PC-9 (cell line): Measurements from ENCODE around the gene UBE4B. TPM values are rescaled to one million over a fixed set of nuclear protein-coding genes. Genes with fewer than 3 reads are reported as not detected.

Source experiments
- BruUV-seq: library from RNA; stranded (reverse); fragments of 400-500 nt; replicated peaks from 2 replicates; lab custom pipeline; 2021; lab: Mats Ljungman, UMichigan
- CTCF ChIA-PET: fragments of 300-600 bp; sonication (Branson Sonifier 250); formaldehyde crosslinking; loops from one replicate; lab custom pipeline; 2022; ENCODE audit warnings: antibody characterized with exemption; lab: Charles Lee
- POLR2A ChIA-PET: fragments of 300-600 bp; sonication (Branson Sonifier 250); formaldehyde crosslinking; loops from one replicate; lab custom pipeline; 2022; ENCODE audit warnings: antibody characterized with exemption; ENCODE audit not compliant: unreplicated experiment; lab: Charles Lee
- DNase-seq, 2 experiments: peaks; one replicate each; pipeline versions ENCODE4 v3.0.0 to v3.0.0-alpha.2; 2015 to 2022; ENCODE audit warnings: mixed read lengths in 1 of 2
- H2AFZ ChIP-seq: fragments of 200-600 bp; sonication (generic); 2 replicates; pipeline ENCODE4 v1.8.1; 2017; ENCODE audit warnings: antibody characterized with exemption
- H3F3A ChIP-seq: fragments of 200-600 bp; sonication (generic); 2 replicates; pipeline ENCODE4 v1.8.1; 2017; ENCODE audit warnings: antibody characterized with exemption, mild to moderate bottlenecking, low read depth; ENCODE audit not compliant: insufficient read depth
- H3K27ac ChIP-seq: fragments of 200-600 bp; sonication (generic); 2 replicates; pipeline ENCODE4 v1.6.1; 2016; ENCODE audit warnings: mixed run types
- H3K27me3 ChIP-seq: fragments of 200-600 bp; sonication (generic); 2 replicates; pipeline ENCODE4 v1.6.1; 2016; ENCODE audit warnings: low read depth, mixed run types; ENCODE audit not compliant: insufficient read depth
- H3K36me3 ChIP-seq: fragments of 200-600 bp; sonication (generic); 2 replicates; pipeline ENCODE4 v1.6.1; 2016; ENCODE audit warnings: low read depth, mixed run types
- H3K4me1 ChIP-seq: fragments of 200-600 bp; sonication (generic); replicated peaks from 2 replicates; pipeline ENCODE4 v1.6.1; 2016; ENCODE audit warnings: mixed run types; ENCODE audit not compliant: insufficient read depth
- H3K4me2 ChIP-seq: fragments of 200-600 bp; sonication (generic); 2 replicates; pipeline ENCODE4 v1.6.1; 2017; ENCODE audit warnings: mixed run types
- H3K4me3 ChIP-seq: fragments of 200-600 bp; sonication (generic); 2 replicates; pipeline ENCODE4 v1.6.1; 2016; ENCODE audit warnings: mixed run types
- H3K79me2 ChIP-seq: fragments of 200-600 bp; sonication (generic); 2 replicates; pipeline ENCODE4 v1.6.1; 2017; ENCODE audit warnings: low read depth, mixed run types
- H3K9me2 ChIP-seq: fragments of 200-600 bp; sonication (generic); 2 replicates; pipeline ENCODE4 v1.8.1; 2017; ENCODE audit warnings: mild to moderate bottlenecking; ENCODE audit not compliant: insufficient read depth
- H3K9me3 ChIP-seq: fragments of 200-600 bp; sonication (generic); 2 replicates; pipeline ENCODE4 v1.8.1; 2016; ENCODE audit warnings: low read depth; ENCODE audit not compliant: insufficient read depth
- H4K20me1 ChIP-seq: fragments of 200-600 bp; sonication (generic); 2 replicates; pipeline ENCODE4 v1.8.1; 2017; ENCODE audit not compliant: insufficient read depth
- EZH2 ChIP-seq: fragments of 200-600 bp; sonication (generic); IDR thresholded peaks from 2 replicates; pipeline ENCODE4 v1.8.0; 2017; ENCODE audit warnings: antibody characterized with exemption, low read depth
- intact Hi-C: fragments of 100-400 bp; cut with micrococcal nuclease; formaldehyde crosslinking; loops from one replicate; pipeline ENCODE4 v1.10.0; 2022; ENCODE audit not compliant: unreplicated experiment
- total RNA-seq: library from RNA; stranded (reverse); gene quantifications from 2 replicates; pipeline ENCODE4 v1.2.3, GENCODE V29; 2021
- TF ChIP-seq, protein P1 (sequence below): fragments of 200-600 bp; sonication (generic); conservative IDR thresholded peaks from 2 replicates; pipeline ENCODE4 v1.6.1; 2017; ENCODE audit warnings: mixed run types, antibody characterized with exemption, mild to moderate bottlenecking, moderate library complexity

The UBE4B gene
- total RNA-seq, 1 experiment from 2014 or later, result 59.1 TPM

DNA sequence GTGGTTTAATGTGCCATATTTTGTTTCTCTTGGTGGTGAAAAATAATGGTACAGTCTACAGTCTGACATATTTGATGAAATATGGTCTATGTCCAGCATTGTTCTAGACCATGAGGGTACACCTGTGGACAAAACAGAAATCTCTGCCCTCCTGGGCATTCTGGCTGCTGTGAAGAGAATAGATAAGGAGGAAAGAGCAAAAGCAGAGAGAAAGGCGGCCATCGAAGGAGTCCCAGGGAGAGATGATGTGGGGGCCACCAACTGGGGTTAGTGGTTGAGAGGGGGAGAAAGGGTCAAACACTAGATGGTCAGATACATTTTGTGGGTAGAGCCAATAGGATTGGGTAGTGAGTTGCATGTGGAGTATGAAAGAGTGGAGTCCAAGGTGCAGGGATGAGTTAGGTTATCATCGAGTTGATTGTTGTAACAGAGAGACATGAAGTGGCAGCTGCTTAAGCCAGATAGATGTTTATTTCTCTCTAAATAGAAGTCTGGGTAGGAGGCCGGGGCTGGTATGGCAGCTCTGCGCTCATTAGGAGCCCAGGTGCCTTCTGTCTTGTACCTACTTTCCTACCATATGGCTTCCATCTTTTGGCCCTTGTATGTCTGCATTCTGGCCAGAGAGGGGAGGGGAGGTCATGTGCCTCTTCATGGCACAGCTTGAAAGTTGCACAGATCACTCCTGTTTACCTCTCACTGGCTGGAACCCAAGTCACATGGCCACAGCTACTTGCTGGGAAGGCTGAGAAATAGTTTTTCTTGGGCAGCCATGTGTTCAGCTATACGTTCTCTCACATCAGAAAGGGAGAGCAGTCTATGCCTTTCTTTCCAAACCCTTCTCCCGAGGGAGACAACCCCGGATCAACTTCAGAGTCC lies 13.0 kb downstream of the UBE4B start:
- Histone ChIP-seq H3K27me3 (no peaks in the 10 kb centered on the region), H3K36me3 (no peaks in the 10 kb centered on the region), H4K20me1 (no peaks in the 10 kb centered on the region), H3K27ac (no peak overlapping the region), H3K4me1 (no peaks in the 10 kb centered on the region), H3K4me2 (no peak overlapping the region), H3F3A (no peaks in the 10 kb centered on the region), H3K79me2 (peaks cover 43% of the 10 kb centered on the region), H2AFZ (no peak overlapping the region), H3K9me2 (no peaks in the 10 kb centered on the region), H3K4me3 (no peak overlapping the region), H3K9me3 (no peaks in the 10 kb centered on the region)
- intact Hi-C loops, result no loop called here
- DNase-seq, result no peak
- CTCF ChIA-PET, result interaction anchor here (0.6 kb wide), 1 partner anchor 476 kb away, joined by 3 read pairs; no protein-coding TSS in a partner anchor
- TF ChIP-seq, protein P1, sequence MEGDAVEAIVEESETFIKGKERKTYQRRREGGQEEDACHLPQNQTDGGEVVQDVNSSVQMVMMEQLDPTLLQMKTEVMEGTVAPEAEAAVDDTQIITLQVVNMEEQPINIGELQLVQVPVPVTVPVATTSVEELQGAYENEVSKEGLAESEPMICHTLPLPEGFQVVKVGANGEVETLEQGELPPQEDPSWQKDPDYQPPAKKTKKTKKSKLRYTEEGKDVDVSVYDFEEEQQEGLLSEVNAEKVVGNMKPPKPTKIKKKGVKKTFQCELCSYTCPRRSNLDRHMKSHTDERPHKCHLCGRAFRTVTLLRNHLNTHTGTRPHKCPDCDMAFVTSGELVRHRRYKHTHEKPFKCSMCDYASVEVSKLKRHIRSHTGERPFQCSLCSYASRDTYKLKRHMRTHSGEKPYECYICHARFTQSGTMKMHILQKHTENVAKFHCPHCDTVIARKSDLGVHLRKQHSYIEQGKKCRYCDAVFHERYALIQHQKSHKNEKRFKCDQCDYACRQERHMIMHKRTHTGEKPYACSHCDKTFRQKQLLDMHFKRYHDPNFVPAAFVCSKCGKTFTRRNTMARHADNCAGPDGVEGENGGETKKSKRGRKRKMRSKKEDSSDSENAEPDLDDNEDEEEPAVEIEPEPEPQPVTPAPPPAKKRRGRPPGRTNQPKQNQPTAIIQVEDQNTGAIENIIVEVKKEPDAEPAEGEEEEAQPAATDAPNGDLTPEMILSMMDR, result no peak
- TF ChIP-seq EZH2, result no peak
- BruUV-seq, result no TSS peak
- POLR2A ChIA-PET, result no interaction called here

DNA sequence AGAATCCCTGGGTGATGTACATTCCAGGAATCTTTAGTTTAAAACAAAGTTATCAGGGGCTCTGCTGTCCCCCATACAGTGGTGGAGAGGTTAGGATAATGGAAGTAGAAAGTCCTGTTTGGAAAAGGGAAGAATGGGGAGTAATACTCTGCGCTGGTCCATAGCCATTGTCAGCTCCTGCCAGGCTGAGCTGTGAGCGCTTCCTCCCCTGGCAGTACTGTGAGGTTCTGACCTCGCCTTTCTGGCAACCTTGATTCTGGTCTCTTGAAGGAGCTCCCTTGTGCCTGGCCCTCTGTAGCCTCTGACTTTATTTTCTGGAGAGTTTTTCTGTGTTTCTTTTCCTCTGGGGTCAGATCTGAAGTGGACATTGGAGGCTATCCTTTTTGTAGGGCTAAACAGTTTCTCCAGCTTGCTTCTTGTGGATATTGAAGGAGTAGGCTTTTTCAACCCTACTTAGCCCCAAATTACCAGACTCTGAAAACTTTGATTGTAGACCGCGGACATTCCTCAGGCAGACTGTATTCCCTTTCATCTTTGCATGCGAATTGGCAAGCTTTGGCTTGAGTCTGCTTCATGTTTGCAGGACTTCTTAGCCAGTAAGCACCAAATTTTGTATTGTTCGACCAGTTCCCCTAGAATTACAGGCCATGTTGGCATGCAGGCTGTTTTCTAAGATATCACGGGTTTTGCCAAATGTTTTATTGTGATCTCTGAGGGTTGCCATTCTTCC lies 13.8 kb downstream of the UBE4B start:
- POLR2A ChIA-PET, result interaction anchor here (0.6 to 0.7 kb wide), 2 partner anchors 17 to 168 kb away, joined by 4 to 5 read pairs; no protein-coding TSS in a partner anchor
- peaks cover 43% of the 10 kb centered on the region for H3K79me2 ChIP-seq
- H3K27ac ChIP-seq, result no peak overlapping the region
- H3K4me1 ChIP-seq, result no peaks in the 10 kb centered on the region
- no peak overlapping the region for H3K4me2 ChIP-seq
- H3K9me2 ChIP-seq, result no peaks in the 10 kb centered on the region
- no peaks in the 10 kb centered on the region for H3K27me3 ChIP-seq
- no peak overlapping the region for H2AFZ ChIP-seq
- H3K4me3 ChIP-seq, result no peak overlapping the region
- H3K36me3 ChIP-seq, result no peaks in the 10 kb centered on the region
- H4K20me1 ChIP-seq, result no peaks in the 10 kb centered on the region
- intact Hi-C loops, result no loop called here
- CTCF ChIA-PET, result no interaction called here
- DNase-seq, result no peak
- H3K9me3 ChIP-seq, result no peaks in the 10 kb centered on the region
- TF ChIP-seq, protein P1, result no peak
- BruUV-seq, result no TSS peak
- no peaks in the 10 kb centered on the region for H3F3A ChIP-seq

DNA sequence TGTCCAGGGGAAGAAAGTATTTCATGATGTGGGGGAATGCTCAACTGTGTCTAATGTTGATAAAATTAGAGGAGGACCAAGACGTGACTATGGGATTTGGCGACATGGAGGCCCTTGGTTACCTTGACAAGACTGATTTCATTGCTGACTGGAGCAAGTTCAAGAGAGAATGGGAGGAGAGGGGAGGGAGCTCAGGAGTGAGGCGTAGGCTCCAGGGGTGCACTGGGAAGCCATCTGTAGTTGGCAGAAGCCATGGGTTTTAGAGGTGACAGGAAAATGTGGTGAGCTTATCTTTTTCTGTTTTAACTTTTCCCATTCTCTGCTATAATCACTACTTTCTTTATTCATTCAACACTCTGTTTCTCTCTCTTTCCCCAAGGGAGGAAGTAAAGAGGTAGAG lies 15.8 kb downstream of the UBE4B start:
- ChIA-PET POLR2A (no interaction called here), CTCF (no interaction called here)
- Histone ChIP-seq H3K27me3 (no peaks in the 10 kb centered on the region), H3K9me3 (no peaks in the 10 kb centered on the region), H3K9me2 (no peaks in the 10 kb centered on the region), H3K36me3 (no peaks in the 10 kb centered on the region), H3K27ac (no peak overlapping the region), H3K4me2 (no peak overlapping the region), H4K20me1 (no peaks in the 10 kb centered on the region), H3K4me1 (no peaks in the 10 kb centered on the region), H2AFZ (no peak overlapping the region), H3K4me3 (no peak overlapping the region), H3F3A (no peaks in the 10 kb centered on the region), H3K79me2 (peaks cover 50% of the 10 kb centered on the region)
- no peak for TF ChIP-seq EZH2
- TF ChIP-seq, protein P1, result no peak
- BruUV-seq, result no TSS peak
- intact Hi-C loops, result no loop called here
- DNase-seq, result no peak
